B cell (primary cell): ENCODE measurements around the gene DEXI.

ENCODE experiments used
- EZH2 ChIP-seq: IDR thresholded peaks from 2 replicates; pipeline ENCODE4 v1.6.1; 2012; ENCODE audit warnings: borderline replicate concordance, low read depth, mild to moderate bottlenecking, moderate library complexity, low read length; ENCODE audit not compliant: insufficient read depth, poor library complexity, severe bottlenecking
- TF ChIP-seq, protein P1 (sequence below): fragments of 200-600 bp; IDR thresholded peaks from one replicate; pipeline ENCODE4 v1.8.0; 2022; ENCODE audit warnings: antibody characterized with exemption, mild to moderate bottlenecking

DNA sequence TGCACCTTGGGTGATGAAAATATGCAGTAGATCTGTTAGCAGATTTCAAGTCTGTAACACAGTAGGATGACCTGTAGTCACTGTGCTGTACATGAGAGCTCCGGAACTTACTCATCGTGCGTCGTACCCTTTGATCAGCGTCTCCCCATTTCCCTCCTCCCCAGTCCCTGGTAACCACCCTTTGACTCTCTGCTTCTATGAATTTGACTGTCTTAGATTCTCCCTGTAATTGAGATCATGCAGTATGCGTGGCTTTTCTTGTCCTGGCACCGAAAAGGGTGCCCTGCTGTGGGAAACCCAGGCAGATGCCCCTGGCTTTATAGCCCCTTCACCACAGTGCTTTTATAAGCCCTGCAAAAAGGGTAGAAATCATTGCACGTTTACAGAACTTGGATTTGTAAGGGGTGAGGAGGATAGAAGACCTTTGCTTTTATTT, 22.6 kb upstream of the DEXI start:
- TF ChIP-seq, protein P1, sequence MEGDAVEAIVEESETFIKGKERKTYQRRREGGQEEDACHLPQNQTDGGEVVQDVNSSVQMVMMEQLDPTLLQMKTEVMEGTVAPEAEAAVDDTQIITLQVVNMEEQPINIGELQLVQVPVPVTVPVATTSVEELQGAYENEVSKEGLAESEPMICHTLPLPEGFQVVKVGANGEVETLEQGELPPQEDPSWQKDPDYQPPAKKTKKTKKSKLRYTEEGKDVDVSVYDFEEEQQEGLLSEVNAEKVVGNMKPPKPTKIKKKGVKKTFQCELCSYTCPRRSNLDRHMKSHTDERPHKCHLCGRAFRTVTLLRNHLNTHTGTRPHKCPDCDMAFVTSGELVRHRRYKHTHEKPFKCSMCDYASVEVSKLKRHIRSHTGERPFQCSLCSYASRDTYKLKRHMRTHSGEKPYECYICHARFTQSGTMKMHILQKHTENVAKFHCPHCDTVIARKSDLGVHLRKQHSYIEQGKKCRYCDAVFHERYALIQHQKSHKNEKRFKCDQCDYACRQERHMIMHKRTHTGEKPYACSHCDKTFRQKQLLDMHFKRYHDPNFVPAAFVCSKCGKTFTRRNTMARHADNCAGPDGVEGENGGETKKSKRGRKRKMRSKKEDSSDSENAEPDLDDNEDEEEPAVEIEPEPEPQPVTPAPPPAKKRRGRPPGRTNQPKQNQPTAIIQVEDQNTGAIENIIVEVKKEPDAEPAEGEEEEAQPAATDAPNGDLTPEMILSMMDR: no peak
- TF ChIP-seq EZH2: no peak
